ENCODE measurements around the gene NANOGP8. TPM values are rescaled to one million over a fixed set of nuclear protein-coding genes. Genes with fewer than 3 reads are reported as not detected.

NANOGP8 gene
- total RNA-seq, 1 donor from 2014 or later = not detected

Other genes with a start within 250 kb of the NANOGP8 start
- 10.1 TPM for gene AQR, start 115.6 kb downstream of the NANOGP8 start, total RNA-seq
- gene ZNF770, start 97.0 kb downstream of the NANOGP8 start, total RNA-seq = 45.3 TPM